Fibroblast of mammary gland (primary cell): ENCODE measurements around the gene SH2D6.

Experiments
- DNase-seq: peaks from one replicate; pipeline ENCODE4 v3.0.0-alpha.2; 2010; ENCODE audit warnings: low read depth
- H3K4me3 ChIP-seq: 2 replicates; pipeline ENCODE4 v1.5.1; 2011; ENCODE audit warnings: low read depth, mild to moderate bottlenecking, low read length, moderate library complexity; ENCODE audit not compliant: control insufficient read depth
- CTCF ChIP-seq: conservative IDR thresholded peaks from 2 replicates; pipeline ENCODE4 v1.5.1; 2011; ENCODE audit warnings: low read depth, low read length, inconsistent platforms; ENCODE audit not compliant: control insufficient read depth, insufficient read depth

The SH2D6 gene

DNA sequence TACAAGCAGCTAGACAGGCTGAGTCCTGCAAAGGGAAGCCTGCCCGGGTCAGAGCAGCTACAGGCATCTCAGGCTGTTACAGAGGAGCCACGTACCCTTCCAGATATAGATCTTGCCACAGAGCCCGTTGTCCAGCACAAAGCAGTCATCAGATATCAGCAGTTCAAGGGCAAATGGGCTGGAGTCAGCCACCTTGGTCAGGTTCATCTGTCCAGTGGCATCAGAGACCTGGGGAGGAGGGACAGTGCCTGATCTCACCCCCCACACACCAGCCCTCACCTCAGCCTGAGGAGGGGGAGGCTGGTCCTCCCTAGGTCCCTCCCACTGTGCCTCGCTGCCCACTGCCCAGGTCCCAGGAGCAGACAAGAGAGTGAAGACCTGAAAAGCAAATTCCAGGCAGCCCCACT, 20.6 kb upstream of the SH2D6 start:
- H3K4me3 ChIP-seq = no peak overlapping the region
- no peak for TF ChIP-seq CTCF
- DNase-seq = no peak

- TF ChIP-seq CTCF = no peak
- H3K4me3 ChIP-seq = no peak overlapping the region
- DNase-seq = no peak
These were observed 19.9 kb upstream of the SH2D6 start for GRCh38 chr2:85398426-85399182.

DNA sequence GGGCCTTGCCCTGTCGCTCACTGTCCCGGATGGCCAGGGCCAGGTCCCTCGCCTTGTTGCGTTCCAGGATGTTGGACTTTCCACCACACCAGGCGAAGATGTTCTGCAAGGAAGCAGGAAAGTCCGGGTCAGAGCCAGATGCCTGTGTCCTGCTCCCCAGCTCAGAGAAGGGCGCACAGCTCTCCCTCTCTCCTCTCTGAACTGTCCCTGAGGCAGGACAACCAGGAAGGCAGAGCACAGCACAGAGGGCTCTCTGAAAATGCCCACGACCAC, 19.4 kb upstream of the SH2D6 start:
- H3K4me3 ChIP-seq = no peak overlapping the region
- TF ChIP-seq CTCF = no peak
- DNase-seq = no peak

- DNase-seq = no peak
- no peak for TF ChIP-seq CTCF
- no peak overlapping the region for H3K4me3 ChIP-seq
These were observed 18.5 kb upstream of the SH2D6 start for GRCh38 chr2:85400023-85400422.

- no peak for TF ChIP-seq CTCF
- DNase-seq = no peak
- H3K4me3 ChIP-seq = no peak overlapping the region
These were observed 17.7 kb upstream of the SH2D6 start for GRCh38 chr2:85400541-85401463.

DNA sequence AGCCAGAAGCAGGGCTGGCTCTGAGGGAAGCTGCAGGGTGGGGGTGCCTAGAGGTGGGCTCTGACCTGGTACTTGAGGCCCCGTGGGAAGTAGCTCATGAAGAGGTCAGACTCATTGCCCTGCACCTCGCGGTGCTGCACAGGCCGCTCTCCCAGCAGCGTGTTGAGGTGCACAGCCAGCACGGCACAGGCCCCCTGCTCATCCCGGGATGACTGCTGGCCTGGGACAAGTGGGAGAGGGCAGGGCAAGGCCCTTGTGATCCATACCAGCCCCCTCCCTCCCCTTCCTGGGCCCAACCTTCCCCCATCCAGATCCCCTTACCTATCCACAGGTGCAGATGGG, 17.1 kb upstream of the SH2D6 start:
- DNase-seq = no peak
- no peak for TF ChIP-seq CTCF

More for the DNA sequence above, 17.1 kb upstream of the SH2D6 start:
- H3K4me3 ChIP-seq = no peak overlapping the region
